NOMO-1 treated with DMSO at 0.1 percent for 48 hours (cell line): Measurements from ENCODE around the gene ZNF224.

ENCODE experiments used
- DNase-seq: peaks from one replicate; lab custom pipeline; 2025; ENCODE audit not compliant: unreplicated experiment; lab: John Stamatoyannopoulos, UW

ZNF224 gene

DNA sequence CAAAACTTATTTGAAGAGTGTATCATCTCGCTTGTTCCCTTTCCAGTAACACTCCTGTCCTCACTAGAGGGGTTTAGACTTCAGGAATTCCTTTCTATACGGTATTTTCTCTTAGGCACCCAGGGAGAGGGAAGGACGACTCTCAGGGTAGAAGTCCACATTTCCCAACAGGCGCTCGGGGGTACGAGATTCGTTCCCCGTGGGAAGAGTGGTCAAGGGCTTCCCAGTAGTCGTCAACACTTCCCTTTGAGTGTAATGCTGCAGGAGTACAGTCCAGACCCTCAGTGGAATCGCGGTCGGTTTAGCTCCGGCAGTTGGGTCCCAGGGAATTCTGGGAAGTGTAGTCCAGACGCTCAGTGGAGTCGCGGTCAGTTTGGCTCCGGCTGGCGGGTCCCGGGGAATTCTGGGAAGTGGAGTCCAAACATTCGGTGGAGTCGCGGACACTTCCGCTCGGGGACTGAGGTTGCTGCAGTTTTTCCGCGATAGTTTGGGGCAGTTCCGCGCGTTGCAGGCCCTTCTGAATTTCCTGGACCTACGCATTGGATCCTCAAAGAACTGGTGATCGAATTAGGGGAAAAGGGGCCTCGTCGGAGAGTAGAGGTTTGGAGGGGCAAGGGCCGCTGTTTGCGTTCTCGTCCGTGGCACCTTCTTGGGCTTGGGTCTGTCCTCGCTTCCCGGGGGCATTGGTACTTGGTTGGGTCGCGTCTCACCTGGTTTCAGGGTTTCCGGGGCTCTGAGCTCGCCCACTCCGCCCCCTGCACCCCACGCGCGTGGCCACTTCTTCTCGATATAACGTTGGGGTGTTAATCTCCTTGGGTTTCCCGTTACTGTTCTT lies at the start of gene ZNF224:
ZNF224 (plus strand) TSS at position 431 of the 835 bp plus-strand sequence. CDS start 3,513 bp downstream, outside the sequence.
- DNase-seq, result peak; percentile 92

DNA sequence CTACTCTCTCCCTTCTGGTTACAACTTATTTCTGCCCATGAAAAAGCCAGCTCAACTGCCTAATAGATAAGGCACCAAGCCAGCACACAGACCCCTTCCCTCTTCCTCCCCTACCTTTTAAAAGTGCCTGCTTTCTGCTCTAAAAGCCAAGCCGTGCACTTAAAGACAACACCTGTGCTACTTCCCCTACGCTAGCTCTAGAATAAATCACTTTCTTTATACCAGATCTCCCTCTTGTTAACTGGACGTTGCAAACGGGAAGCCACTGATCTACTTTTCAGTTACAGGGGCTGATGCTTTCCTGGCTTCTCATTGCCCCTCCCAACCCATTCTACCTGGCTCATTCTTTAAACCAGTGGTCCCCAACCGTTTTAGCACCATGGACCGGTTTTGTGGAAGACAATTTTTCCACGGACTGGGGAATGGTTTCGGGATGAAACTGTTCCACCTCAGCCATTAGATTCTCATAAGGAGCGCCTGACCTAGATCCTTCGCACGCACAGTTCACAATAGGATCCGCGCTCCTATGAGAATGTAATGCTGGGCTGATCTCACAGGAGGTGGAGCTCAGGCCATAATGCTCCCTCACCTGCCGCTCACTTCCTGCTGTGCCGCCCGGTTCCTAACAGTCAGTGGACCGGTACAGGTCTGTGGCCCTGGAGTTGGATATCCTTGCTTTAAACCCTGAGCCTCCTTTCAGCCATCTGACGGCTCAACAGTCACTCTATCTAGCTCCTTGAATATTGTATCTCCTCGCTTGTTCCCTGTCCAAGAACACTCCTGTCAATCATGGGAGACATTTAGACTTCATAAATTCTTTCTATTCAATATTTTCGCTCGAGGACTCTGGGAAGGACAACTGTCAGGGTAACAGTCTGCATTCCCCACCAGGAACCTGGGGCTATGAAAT lies 43.2 kb upstream of the ZNF224 start:
- DNase-seq, result peak; percentile 43

DNA sequence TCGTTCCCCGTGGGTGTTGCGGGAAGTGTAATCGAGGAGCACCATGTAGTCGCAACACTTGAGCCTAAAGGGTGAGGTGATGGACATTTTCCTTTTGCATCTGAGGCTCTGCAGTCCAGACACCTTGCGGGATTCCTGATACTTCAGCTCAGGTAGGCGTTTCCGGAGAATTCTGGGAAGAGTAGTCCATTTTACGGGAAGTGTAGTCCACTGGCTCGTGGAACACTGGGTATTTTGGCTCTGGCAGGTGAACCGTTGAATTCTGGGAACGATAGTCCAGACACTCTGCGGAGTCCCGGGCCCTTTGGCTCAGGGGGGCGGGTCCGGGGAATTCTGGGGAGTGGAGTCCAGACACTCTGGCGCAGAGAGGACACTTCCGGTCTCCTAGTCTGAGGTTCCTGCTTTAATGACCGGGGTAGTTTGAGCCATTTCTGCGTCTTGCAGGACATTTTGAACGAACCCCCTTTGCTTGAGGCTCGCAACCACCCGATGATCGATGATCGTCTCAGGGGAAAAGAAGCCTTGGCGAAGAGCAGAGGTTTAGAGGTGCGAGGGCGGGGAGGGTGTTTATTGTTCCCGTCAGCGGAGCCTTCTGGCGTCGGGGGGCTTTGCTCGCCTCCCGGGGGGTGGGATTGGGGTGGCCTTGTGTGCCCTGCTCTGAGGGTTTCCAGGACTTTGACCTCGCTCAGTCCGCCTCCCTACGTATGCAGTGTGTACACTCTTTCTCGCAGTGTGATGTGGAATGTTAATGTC lies 42.3 kb upstream of the ZNF224 start, which contains the start of gene ZNF223:
ZNF223 (plus strand) TSS at position 387 of the 753 bp plus-strand sequence. CDS start 3,141 bp downstream, outside the sequence.
- DNase-seq, result peak; percentile 69

DNA sequence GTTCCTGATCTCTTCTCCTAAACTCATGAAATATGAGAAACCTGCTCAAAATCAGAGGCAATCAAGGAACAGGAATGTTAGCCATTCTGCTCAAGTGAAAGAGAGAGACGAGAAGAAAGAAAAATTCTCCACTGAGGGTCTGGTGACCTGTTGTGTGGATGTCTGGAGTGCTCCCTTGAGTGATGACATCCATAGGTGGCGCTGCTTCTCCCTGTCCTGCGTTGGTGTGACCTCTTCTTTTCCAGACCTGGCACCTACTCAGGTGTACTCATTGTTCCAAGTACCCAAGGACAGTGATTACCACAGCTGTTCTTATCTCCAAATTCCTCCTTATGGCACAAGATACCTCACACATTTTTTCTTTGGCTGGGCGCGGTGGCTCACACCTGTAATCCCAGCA lies 38.3 kb upstream of the ZNF224 start:
- DNase-seq, result no peak

DNA sequence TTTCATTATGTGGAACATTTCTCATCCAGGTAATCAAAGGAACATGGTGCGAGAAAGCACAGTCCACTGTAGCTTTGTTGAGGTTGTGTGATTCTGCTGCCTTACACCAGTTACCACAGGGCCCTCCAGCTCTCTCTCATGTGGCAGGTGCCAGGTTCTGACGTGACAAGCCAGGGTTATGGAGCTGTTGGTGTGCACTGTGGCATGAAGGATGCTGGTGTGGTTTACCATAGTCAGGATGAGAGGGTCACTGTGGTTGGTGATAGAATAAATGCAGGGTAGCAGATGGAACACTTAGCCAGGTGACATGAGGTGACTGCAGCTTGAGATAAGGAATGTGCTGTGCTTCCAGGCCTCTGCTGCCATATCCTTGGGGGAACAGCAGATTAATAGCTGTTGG lies 34.9 kb upstream of the ZNF224 start:
- DNase-seq, result no peak

DNA sequence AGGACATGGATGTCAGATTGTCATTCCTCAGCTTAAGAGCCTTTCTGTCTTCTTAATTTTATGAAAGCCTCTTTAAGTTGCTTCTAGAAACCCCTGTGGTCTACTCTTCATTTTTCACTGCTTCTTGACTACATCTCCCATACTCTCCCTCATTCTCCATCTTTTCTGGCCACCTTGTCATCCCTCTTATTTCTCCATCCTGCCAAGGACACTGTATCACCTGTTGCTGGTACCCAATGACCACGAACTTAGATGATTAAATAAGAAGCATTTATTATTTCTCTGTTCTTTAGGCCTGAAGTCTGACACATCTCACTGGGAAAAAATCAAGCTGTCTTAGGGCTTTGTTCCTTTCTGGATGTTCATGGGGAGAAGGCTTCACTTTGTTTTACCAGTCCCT lies 33.1 kb upstream of the ZNF224 start:
- DNase-seq, result no peak

DNA sequence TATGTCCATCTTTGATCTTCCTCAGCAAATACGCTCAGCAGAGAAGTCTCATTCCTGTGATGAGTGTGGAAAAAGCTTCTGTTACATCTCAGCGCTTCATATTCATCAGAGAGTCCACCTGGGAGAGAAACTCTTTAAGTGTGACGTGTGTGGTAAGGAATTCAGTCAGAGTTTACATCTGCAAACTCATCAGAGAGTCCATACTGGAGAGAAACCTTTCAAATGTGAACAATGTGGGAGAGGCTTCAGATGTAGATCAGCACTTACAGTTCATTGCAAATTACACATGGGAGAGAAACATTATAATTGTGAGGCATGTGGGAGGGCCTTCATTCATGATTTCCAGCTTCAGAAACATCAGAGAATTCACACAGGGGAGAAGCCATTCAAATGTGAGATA lies 27.9 kb upstream of the ZNF224 start:
- no peak for DNase-seq

DNA sequence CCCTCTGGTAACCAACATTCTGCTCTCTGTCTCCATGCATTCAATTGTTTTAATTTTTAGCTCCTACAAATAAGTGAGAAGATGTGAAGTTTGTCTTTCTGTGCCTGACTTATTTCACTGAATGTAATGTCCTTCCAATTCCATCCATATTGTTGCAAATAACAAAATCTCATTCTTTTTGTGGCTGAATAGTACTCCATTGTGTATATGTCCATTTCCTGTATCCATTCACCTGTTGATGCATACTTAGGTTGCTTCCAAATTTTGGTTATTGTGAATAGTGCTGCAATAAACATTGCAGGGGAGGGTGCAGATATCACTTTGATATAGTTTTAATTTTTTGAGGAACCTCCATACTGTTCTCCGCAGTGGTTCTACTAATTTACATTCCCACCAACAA lies 24.7 kb upstream of the ZNF224 start:
- no peak for DNase-seq

DNA sequence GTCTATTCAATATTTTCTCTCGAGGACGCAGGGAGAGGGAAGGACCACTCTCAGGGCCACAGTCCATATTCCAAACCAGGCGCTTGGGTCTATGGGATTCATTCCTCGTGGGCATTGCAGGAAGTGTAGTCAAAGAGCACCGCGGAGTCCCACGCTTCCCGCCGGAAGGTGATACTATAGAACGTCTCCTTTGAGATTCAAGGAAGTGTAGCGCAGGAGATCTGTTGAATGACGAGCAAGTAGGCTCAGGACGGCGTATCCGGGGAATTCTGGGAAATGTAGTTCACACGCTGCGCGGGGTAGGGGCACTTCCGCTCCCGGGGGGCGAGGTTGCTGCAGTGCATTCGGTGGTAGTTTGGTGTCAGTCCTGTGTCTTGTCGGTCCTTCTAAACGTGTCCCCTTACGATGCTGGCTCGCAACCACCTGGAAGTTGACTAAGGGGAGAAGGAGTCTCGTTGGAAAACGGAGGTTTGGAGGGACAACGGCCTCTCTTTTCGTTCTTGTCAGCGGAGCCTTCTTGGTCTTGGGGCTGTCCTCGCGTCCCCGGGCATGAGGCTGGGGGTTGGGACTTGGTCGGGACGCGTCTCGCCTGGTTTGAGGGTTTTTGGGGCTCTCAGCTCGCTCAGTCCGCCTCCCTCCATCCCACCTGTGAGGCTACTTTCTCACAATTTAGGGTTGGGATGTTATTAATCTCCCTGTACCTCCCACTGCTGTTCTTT lies 22.2 kb upstream of the ZNF224 start, which contains the start of gene ZNF284:
ZNF284 (plus strand) TSS at position 336 of the 719 bp plus-strand sequence. CDS start 4,231 bp downstream, outside the sequence.
- DNase-seq, result peak; percentile 88

DNA sequence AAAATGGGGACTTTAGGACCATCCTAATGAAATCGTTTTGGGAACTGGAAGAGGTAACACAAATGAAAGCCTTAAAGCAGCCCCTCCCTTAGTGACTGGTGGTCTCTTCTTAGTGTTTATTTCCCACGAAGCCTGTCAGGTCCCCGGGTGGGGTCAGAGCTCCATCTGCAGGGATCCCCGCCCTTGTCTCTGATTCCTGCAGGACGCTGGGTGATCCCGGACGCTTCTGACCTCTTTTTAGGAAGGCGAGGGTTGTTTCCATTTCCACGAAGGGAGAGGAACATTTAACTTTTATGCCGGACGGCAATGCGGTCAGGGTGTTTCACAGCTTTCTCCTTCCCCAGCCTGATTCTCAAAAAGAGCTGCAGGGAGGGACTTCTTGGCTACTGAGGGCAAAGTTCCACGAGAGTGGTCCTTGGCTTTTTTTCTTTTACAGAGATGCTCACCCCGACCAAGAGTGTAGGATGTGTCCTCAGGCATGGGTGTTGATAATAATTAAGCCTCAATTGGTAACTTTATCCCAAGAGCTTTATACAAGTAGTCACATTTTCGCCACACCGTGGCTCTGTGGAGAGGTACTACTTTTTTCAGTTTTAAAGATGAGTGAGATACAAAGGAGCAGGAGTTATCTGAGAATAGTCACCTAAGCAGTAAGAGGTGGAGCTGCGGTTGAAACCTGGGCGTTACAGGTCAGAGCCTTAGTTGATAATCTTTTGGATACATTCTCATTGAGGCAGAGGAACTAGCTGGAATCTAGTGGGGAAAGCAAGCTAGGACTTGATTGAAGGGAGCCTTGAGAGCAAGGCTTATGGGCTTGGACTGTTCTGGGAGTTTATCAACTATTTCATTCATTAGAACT lies 21.4 kb upstream of the ZNF224 start:
- no peak for DNase-seq

DNA sequence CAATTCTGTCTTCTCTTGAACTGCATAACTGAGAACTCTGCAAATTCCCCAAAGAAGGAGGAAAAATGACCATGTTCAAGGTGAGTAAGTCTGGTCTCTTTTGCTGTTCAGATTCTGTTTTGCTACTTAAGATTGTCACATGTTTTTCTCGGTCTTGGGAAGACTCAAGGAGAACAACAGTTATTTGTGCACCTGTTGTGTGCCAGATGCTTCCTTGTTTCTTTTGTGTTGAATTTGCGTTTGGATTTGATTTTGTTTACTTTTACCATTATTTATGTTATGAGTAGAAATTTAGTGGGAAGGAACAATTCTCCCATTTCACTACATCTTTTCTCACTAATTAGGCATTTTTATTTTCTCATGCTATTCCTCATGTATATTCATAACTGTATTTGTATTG lies 17.8 kb upstream of the ZNF224 start:
- DNase-seq, result no peak

DNA sequence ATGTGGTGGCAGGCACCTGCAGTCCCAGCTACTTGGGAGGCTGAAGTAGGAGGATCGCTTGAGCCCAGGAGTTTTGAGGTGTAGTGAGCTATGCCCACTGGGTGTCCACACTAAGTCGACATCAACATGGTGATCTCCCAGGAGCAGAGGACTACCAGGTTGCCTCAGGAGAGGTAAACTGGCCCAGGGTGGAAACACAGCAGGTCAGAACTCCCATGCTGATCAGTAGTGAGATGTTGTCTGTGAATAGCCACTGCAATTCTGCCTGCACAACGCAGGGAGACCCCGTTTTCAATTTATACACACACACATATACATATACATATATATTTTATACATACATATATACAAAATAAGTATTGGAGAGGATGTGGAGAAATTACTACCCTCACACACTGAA lies 2.1 kb upstream of the ZNF224 start:
- DNase-seq, result no peak

DNA sequence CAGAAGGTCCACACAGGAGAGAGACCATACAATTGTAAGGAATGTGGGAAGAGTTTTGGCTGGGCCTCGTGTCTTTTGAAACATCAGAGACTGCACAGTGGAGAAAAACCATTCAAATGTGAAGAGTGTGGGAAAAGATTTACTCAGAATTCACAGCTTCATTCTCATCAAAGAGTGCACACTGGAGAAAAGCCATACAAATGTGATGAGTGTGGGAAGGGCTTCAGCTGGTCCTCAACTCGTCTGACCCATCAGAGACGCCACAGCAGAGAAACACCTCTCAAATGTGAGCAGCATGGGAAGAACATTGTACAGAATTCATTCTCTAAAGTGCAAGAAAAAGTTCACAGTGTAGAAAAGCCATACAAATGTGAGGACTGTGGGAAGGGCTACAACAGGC lies 13.6 kb downstream of the ZNF224 start:
- no peak for DNase-seq

DNA sequence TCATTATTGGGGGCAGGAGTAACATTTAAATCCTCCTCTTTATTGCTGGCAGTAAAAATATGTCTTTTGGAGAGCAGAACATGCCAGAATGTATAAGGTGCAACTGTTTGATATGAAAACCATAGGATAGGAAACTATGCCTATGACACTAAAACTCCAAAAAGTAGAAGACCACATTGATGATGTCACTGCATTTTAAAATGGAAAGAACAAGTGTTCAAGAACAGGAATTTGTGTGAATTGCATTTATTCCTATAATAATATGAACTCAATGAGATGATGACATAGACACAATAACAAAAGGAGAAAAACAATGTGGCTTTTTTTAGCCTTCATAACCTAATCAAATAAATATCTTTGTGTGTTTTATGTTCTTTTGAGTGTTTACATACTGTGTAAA lies 15.3 kb downstream of the ZNF224 start:
- no peak for DNase-seq

DNA sequence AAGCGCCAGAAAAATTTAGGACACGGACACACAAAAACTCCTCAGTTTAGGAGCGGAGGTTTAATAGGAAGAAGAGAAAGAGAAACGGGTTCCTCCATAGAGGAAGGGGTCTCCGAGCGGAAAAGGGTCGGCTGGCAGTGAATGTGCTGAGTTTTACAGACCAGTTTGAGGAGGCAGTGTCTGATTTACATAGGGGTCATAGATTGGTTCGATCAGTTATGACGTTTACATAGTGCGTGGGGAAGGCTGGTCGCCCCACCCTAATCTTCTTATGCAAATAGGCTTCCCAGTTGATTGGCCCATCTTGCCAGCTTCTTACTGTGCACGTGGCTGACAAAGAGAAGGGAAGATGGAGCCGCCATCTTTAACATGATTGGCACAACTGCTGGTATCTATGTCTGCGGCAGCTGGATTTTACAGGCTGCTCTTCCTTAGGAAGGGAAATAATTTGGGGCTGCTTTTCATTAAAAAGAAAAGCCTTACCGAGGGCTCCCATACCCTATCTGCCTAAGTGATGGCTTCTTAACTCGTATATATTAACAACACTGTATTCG lies 17.8 kb downstream of the ZNF224 start:
- no peak for DNase-seq

DNA sequence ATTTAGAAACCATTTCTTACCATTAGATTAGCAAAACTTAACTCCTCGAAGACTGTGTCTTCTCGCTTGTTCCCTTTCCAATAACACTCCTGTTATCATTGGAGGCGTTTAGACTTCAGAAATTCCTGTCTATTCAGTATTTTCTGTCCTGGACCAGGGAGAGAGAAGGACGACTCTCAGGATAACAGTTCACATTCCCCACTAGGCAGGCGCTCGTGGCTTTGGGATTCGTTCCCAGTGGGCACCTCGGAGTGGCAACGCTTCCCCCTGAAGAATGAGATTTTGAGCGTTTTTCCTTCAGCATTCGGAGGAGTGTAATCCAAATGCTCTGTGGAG lies 18.6 kb downstream of the ZNF224 start:
- no peak for DNase-seq

DNA sequence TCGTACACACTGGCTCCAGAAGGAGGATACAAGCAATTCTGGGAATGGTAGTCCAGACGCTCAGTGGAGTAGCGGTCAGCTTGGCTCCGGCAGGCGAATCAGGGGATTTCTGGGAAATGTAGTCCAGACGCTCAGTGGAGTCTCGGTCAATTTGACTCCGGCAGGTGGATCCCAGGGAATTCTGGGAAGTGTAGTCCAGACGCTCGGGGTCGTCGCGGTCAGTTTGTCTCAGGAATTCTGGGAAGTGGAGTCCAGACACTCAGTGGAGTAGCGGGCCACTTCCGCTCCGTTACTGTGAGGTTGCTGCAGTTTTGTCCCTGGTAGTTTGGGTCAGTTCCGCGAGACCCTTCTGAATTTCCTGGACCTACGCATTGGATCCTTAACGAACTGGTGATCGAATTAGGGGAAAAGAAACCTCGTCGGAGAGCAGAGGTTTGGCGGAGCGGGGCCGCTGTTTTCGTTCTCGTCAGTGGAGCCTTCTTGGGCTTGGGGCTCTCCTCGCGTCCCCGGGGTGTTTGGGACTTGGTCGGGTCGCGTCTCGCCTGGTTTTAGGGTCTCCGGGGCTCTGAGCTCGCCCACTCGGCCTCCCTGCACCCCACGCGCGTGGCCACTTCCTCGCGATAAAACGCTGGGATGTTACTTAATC lies 19.1 kb downstream of the ZNF224 start, which contains the start of gene ZNF225:
ZNF225 (plus strand) TSS at position 262 of the 646 bp plus-strand sequence. CDS start 2,429 bp downstream, outside the sequence.
- DNase-seq, result peak; percentile 93

DNA sequence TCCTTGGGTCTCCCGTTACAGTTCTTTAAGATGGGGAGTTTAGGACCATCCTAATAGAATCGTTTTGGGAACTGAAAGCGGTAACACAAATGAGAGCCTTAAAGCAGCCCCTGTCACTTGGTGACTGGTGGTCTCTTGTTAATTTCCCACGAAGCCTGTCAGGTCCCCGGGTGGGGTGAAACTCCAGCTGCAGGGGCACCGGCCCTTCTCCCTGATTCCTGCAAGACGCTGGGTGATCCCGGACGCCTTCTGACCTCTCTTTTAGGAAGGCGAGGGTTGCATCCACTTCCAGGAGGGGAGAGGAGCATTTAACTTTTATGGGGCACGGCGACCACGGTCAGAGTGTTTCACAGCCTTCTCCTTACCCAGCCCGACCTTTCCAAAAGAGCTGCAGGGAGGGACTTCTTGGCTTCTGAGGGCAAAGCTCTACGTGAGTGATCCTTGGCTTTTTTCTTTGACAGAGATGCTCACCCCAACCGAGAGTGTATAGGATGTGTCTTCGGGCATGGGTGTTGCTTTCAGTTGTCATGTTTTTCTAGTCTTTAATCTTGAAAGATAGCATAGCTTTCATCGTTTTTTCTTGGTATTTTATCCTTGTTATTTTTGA lies 19.7 kb downstream of the ZNF224 start:
- DNase-seq, result no peak
